ENCODE measurements around the gene CAPG. TPM values are rescaled to one million over a fixed set of nuclear protein-coding genes. Genes with fewer than 3 reads are reported as not detected.
"Not testable (repeated sequence)": the region's sequence is repeated elsewhere in the genome, so short reads cannot be mapped to it uniquely, and the experiment has no call there.

Gene CAPG
- total RNA-seq, 1 donor from 2014 or later = 124 TPM

DNA sequence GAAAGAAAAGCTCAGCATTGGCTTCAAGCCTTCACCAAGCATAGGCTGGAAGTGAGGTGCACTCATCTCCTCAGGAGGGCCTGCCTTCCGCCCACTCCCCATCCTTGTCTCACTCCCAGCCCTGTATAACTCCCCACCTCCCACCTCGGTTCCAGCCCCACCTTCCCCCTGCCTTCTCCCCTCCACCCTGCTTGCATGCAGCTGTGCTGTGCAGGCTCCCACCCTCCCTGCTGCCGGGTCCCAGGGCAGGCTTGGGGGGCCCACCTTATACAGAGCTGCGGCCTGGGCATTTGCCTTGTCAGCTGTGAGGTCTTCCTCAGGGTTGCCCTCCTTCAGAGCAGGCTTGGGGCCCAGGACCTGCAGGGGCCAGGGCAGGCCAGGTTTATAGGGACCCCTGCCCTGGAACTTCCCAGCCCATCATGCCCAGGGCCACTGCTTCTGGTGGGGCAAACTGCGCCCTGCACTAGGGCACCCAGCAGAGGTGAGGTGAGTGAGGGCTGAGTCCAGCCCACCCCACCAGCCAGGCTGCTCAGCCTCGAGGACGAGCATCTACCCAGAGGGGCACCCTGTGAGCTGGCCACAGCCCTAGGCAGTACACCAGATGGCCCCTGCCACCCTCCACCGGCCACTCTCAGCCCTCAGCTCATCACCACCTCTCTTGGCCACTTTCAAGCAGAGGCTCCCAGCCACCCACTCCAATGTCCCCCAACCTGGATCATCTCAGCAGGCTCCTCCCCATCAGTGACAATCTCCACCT lies 11.6 kb downstream of the CAPG start:
- DNase-seq (ENCODE audit: low spot score) = no peak

DNA sequence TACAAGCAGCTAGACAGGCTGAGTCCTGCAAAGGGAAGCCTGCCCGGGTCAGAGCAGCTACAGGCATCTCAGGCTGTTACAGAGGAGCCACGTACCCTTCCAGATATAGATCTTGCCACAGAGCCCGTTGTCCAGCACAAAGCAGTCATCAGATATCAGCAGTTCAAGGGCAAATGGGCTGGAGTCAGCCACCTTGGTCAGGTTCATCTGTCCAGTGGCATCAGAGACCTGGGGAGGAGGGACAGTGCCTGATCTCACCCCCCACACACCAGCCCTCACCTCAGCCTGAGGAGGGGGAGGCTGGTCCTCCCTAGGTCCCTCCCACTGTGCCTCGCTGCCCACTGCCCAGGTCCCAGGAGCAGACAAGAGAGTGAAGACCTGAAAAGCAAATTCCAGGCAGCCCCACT lies 12.2 kb downstream of the CAPG start:
- DNase-seq (ENCODE audit: low spot score) = no peak

DNA sequence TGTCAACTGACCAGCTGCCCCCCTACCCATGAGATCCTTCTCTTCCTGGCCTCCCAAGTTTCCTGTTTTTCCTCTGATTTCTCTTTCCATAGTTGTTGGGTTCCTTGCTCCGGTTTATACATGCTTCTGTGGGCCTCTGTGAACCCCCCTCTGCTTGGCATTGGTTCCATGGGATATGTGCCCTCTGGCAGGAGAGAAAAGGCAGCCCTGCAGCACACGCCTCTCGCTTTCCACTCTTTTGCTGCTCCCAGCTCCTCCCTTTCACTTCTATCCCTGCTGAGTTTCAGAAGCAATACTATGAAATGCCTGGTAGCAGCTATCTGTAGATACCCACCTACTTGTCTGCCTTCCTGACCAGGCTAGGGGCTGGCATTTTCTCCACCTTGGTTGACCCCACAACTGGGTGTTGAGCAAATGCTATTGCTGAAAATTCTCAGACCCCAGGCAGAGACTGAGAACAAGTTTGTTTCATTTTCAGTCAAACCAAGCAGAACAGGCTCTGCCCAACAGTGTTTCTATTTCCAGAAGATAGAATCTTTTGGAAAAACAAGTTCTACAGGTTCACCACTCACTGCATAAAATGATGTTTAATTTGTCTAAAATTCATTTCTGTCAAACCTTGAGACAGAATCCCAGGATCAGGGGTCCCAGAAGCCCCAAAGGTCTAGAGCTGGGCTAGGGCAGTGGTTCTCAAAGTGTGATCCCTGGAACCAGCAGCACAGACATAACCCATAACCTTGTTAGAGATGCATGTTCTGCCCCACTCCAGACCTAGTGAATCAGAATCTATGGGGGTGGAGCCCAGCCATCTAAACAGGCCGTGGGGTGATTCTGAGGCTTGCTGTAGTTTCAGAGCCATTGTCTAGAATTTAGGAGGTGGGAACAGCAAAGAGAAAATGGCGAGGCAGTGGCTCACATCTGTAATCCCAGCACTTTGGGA lies 13.4 kb downstream of the CAPG start:
- no peak for DNase-seq (ENCODE audit: low spot score)

DNA sequence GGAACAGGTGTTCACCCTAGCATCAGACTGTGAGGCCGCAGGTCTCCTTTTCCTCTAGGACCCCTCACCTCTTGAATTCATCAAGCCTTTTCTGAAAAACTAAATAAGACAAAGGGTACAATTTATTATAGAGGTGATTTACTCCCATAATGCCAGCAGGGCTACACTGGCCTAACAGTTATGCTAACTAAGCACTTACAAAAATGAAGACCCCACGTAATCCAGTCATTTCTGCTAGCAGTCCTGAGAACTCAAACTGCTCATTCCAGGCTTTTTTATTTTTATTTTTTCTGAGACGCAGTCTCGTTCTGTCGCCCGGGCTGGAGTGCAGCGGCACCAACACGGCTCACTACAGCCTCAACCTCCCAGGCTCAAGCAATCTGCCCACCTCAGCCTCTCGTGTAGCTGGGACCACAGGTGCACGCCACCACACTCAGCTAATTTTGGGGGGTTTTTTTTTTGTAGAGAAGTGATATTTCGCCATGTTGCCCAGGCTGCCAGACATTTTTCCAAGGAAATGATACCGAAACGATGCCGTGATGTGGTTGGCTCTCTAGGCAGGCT lies 14.2 kb downstream of the CAPG start:
- DNase-seq (ENCODE audit: low spot score) = no peak

DNA sequence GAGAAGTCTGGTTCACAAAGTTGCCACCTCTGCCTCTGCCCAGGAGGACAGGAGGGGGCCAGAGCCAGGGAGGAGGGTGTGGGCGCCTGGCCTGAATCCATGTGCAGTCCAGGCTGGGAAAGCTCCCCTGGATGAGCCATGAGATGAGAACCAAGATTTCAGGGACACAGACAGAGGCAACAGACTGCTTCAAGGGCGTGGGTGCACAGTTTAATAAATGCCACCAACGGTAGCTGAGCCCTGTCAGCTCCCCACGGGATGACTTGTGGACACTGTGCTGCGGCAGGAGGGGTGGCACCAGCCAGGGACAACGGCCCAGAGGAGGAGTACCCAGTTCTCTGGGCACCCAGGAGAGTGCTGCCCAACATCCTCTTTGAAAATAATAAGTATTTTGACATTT lies 15.2 kb downstream of the CAPG start:
- no peak for DNase-seq (ENCODE audit: low spot score)

DNA sequence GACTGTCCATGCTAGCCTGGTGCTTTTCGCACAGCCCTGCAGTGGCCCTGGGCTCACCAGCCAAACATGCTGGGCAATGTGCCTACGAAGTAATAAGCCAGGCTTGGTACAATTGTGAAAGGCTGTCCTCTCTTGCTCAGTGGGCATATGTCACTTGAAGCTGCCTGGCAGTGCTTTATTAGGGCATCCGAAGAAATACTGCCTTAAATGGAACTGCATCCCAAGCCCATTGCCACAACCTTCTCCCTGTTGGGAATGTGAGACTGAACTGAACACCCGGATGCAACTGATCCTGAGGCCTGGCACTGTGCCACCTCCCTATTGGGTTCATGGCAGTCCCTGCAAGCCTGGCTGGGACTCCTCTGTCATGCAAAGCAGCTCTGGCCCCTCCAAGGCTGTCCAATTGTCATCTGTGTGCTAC lies 15.9 kb downstream of the CAPG start:
- DNase-seq (ENCODE audit: low spot score) = no peak

DNA sequence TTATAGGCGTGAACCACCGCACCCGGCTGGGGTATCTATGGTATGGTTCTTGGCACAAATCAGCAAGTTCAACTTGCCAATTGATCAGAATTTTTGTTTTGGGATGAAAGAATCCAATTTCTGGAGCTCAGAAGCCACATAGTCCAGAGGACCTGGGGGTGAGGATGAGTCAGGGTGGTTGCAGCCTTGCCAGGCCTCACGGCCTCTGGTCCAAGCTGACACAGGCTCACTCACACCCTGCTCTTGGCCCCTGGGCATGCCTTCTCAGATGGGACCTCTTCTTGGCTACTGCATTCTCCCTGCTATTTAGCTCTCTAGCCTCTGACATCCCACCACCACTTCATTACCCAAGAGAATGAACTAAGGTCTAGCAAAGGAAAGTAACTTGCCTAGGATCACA lies 16.3 kb downstream of the CAPG start:
- DNase-seq (ENCODE audit: low spot score) = no peak

DNA sequence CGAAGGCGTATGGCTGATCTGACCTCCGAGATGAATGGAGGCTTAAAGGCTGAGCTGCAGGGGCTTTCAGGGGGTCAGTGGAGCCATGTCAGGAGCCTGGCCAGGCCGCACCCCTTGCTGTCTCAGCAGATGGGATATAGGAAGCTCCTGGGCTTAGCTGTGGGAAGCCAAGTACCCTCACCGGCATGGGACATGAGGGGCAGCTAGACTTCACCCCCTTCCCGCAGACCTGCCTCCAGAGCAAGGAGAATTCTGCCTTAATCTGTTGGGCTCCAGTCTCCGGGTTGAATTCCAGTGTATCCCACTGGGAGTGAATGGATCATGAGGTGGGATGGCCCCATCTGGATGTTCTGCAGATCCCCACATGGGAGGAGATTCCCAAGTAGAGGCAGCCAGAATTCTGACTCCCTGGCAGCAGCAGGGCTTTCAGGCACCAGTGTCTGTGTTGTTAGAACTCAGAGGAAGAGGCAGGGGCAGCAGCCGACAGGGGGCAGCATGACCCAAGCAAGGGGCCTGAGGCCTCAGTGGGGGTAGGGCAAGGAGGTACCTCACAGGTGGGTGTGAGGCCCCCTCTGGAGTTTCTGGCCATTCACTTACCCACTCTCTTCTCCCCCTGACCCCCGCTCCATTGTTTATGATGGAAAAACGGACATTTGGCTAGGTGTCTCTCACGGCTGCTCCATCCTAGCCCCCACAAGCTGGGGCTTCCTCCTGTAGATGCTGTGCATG lies 19.1 kb downstream of the CAPG start:
- DNase-seq (ENCODE audit: low spot score) = no peak

DNA sequence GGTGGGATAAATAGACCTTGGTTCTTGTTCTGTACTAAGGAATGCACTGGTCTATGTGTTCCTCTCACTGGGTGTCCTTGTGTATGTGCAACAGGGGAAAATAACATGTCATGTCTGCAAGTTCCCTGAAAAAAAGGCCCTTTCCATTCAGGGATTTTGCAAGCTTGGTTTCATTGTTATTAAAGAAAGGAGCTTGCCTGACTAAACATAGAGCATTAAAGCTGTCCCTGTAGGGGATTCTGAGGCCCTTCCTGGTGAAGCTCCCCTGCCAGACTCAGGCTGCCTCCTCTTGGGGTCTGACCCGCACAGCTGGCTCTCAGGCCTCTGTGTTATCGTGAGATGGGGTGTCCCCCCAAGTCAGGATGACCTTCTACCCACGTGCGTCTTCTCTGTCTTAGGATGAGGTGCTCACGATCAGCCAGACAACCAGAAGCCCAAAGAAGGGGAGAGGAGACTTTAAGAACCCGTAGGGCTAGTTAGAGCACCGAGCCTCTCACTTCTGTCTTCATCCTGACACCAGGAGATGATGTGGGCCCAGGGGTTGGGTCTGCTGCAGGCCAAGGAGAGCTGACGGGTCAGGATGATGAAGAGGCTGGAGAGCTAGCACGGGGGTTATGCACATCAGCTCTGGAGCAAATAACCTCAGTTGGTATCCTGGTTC lies 21.2 kb downstream of the CAPG start:
- no peak for DNase-seq (ENCODE audit: low spot score)

DNA sequence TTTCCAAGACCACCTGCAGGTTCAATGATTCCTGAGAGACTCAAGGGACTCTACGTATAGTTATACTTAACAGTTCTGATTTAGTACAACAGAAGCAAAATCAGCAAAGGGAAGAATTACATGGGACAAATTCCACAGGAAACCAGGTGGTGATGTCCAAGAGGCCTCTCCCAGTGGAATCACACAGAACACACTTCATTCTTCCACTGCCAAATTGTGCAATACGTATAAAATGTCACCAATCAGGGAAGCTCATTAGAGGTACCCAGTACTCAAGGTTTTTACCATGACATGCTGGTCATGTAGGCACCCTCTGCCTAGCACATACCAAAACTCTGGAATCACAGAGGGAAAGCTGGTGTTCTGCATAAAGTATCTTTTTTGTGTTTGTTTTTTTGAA lies 22.4 kb downstream of the CAPG start:
- DNase-seq (ENCODE audit: low spot score) = no peak

DNA sequence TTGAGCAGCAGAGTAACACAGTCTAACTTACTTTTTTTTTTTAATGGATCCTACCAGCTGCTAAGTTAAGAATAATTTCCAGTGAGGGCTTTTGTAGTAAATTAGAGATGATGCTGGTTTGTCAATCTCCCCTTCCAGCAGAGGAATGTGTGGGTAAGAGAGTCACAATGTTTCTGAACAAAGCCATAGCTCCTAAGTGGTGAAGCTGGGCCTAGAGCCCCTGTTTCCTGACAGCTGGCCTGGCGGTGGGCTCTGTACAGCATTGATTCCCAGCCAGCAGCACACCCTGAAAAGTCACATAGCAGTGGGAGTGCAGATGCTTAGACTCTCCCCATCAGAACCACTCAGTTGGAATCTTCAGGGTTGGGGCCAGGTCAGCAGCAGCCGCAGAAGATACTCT lies 24.4 kb downstream of the CAPG start:
- peak; percentile 49 for DNase-seq (ENCODE audit: low spot score)

DNA sequence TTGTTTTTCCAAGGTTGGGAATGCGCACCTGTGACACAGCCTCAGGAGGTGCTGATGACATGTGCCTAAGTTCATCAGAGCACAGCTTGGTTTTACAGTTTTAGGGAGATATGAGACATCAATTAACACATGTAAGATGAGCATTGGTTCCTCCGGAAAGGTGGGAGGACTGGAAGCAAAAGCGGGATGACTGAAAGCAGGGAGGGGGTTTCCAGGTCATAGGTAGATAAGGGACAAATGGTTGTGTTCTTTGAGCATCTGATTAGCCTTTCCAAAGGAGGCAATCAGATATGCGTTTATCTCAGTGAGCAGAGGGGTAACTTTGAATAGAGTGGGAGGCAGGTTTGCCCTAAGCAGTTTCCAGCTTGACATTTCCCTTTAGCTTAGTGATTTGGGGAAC lies 26.3 kb downstream of the CAPG start:
- peak; percentile 2 for DNase-seq (ENCODE audit: low spot score)

DNA sequence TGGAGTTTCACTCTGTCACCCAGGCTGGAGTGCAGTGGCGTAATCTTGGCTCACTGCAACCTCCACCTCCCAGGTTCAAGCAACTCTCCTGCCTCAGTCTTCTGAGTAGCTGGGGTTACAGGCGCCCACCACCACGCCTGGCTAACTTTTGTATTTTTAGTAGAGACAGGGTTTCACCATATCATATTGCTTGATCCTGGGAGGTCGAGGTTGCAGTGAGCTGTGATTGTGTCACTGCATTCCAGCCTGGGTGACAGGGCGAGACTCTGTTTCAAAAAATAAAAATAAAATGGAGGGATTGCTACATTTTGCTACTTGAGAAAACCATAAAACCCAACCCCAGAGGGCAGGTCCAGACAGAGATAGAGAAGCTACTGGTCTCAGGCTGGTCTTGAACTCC lies 27.0 kb downstream of the CAPG start:
- not testable (repeated sequence) for DNase-seq (ENCODE audit: low spot score)

DNA sequence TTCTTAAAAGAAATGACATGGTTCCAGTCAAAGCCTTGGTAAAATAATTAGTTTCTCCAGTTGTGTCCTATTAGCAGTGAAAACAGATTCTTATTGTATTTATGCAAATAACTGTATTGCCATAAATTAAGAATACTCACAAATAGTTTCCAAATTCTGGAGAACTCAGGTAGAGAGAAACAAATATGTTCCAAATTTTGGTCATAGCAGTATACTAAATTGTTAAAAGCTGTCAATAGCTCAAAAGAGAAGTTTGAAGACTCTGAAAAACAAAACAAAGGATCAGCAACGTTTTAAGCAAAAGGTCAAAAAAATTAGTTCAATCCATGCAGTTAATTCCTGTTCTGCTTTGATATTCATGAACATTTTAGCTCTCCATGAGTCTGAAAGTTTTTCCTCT lies 30.1 kb downstream of the CAPG start:
- DNase-seq (ENCODE audit: low spot score) = no peak

DNA sequence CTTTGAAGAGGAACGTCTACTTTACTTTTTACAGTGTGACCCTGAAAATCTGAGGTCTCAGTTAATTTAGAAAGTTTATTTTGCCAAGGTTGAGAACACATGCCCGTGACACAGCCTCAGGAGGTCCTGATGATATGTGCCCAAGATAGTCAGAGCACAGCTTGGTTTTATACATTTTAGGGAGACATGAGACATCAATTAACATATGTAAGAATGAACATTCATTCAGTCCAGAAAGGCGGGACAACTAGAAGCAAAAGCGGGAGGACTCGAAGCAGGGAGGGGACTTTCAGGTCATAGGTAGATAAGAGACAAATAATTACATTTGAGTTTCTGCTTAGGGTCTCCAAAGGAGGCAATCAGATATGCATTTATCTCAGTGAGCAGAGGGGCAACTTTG lies 31.9 kb downstream of the CAPG start:
- DNase-seq (ENCODE audit: low spot score) = peak; percentile 0

DNA sequence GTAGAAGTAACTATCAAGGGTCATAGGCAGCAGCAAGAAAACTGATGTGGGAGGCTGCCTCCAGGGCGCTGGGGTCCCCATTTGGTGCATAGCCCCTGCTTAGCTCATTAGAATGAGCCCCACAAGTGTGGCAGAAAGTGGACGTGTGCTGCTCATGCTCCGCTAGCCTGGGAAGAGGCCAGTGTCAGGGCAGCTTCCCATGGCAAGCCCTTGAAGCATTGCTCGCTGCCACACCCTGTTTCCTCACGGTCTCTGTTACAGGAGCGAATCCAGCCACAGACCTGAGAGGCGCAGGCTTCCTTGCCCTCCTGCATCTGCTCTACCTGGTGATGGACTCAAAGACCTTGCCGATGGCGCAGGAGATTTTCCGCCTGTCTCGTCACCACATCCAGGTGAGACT lies 33.1 kb downstream of the CAPG start:
- DNase-seq (ENCODE audit: low spot score) = no peak

DNA sequence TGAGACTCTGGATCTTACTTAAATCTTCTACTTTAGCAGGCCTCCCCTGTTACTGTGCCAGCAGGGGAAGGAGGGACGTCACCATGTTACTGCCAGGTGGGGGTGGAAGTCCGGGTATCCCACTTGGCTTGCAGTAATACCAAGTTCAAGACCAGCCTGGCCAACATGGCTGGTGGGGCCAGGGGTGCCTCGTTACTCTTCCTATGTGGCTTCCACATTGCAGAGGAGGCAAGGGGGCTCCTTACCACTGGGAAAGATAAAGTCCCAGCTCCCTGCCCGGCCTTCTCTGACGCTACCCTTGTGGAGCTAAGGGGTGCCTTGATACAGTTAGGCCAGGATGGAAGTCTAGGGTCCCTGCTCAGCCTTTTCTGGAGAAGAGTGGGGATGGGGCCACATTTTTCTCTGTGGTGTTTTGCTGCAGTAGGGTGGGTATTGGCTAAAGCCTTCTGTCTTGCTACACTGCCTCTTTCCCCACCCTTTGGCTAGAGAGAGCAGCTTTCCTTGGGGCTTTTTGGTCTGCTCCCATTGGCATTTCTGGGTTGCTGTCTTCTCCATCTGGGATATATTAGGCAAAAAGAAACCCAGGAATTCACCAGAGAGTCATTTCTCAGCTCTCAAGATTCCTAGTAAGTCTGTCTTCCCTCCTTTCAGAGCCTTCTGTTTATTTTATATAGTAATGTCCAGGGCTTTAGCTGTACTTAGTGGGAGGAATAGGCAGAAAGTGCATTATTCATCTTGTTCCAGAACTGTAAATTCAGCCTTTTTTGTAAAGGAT lies 33.7 kb downstream of the CAPG start:
- DNase-seq (ENCODE audit: low spot score) = no peak

DNA sequence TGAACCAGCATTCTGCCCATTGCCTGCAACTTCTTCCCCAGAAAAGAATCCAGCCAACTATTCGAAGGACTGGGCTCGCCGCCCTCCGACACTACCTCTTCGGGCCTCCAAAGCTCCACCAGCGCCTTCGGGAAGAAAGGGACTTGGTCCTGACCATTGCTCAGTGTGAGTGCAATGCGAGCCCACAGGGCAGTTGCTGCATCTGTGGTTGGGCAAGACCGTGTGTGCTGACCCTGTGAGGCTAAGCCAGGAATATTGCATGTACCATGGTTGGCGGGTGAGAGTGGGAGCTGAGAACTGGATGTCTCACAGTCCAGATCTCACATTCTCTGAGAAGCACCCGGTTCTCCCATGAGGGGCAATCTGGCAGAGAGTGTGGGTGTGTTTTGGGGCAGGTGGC lies 39.1 kb downstream of the CAPG start:
- DNase-seq (ENCODE audit: low spot score) = no peak

DNA sequence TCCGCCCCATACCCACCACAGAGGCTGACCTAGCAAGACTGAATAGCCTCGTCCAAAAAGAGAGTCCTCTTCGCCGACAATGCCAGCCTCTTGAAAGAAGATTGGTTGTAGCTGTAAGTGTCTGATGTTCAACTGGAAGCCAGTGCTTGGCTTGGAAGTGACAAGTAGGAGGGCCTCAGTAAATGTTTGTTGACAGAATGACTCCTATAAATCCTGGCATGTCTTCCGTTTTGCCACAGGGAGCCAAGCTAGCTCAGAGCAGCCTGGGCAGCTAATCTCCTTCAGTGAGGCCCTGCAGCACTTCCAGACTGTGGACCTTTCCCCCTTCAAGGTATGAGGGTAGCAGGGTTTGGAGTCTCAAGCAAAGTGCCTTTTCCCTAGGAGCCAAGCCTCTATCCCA lies 40.7 kb downstream of the CAPG start:
- DNase-seq (ENCODE audit: low spot score) = no peak

DNA sequence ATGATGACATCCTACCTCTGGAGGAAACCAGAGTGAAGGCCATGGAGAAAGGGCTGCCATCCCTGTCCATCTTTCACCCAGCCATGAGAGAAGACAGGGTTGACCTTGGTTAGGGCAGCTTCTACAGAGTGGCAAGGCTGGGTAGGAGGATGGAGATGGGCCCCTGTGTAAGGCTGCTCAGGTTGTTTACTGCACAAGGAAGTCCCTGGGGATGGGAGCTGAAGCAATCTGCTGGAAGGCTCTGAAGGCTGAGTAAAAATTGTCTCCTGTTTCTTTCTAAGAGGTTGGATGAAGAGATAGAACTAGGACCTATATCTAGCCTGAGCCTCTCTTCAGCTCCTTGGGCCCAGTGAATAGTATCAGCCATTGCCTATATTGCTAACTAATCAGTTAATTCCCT lies 41.2 kb downstream of the CAPG start:
- no peak for DNase-seq (ENCODE audit: low spot score)

Measured in mesenteric fat pad (tissue), 1 donor.